Measurements from ENCODE around the gene AEBP1.
A peak's percentile ranks its signal among the peaks of the same experiment; 100 is the strongest.

DNA sequence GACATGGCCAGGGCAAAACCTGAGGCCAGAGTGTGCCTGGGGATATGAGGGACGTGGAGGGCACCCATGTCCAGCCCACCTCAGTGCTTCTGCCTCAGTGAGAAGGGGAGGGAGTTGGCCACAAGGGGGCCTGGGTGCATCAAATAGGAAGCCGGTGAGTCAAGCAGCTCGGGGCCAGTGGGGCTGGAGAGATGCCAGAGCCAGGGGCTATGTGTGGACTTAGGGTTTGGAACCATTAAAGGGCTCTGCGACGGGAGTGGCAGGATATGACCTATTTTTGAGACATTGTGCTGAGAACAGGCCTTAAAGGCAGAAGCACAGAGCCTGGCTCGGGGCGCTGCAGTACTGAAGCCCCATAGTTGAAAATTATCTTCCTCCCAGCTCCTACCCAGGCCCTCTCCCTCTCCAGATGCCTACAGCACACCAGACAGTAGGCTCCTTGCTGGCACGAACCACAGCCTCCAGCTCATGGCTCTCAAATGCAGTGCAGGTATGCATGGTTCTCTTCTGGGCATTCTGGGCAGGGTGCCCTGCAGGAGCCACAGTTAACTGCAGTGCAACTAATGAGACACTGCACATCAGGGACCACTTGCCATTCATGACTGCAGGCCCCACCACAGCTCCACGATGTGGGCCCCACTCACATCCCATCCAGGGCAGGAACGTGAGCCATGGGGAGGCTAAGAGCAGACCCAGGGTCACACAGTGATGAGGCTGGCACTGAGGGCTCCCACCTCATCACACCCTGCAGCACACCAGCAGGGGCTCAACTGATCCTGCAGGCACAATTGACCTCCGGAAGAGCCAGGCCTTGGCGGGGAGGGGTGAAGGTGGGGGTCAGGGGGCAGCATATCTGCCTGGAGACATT lies 31.5 kb upstream of the AEBP1 start:
- TF ChIP-seq, protein P1, sequence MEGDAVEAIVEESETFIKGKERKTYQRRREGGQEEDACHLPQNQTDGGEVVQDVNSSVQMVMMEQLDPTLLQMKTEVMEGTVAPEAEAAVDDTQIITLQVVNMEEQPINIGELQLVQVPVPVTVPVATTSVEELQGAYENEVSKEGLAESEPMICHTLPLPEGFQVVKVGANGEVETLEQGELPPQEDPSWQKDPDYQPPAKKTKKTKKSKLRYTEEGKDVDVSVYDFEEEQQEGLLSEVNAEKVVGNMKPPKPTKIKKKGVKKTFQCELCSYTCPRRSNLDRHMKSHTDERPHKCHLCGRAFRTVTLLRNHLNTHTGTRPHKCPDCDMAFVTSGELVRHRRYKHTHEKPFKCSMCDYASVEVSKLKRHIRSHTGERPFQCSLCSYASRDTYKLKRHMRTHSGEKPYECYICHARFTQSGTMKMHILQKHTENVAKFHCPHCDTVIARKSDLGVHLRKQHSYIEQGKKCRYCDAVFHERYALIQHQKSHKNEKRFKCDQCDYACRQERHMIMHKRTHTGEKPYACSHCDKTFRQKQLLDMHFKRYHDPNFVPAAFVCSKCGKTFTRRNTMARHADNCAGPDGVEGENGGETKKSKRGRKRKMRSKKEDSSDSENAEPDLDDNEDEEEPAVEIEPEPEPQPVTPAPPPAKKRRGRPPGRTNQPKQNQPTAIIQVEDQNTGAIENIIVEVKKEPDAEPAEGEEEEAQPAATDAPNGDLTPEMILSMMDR (IDR thresholded peaks at IDR 0.05): peak; percentile 33 to 71 (median 47)
- TF ChIP-seq POLR2AphosphoS5 (IDR thresholded peaks at IDR 0.05) (peak; percentile 5), POLR2A (IDR thresholded peaks at IDR 0.05) (no peak)
